HCT116 (cell line): Measurements from ENCODE around the gene IFNL4. TPM values are rescaled to one million over a fixed set of nuclear protein-coding genes. Genes with fewer than 3 reads are reported as not detected.

Experiments
- ATAC-seq: fragments of 200-7000 bp; cut with Tn5 transposase; 2 replicates; pipeline ENCODE4 v1.9.1; 2020; ENCODE audit warnings: mild to moderate bottlenecking, moderate library complexity
- BruUV-seq: library from RNA; stranded (reverse); fragments of 400-500 nt; replicated peaks from 2 replicates; lab custom pipeline; 2021; lab: Mats Ljungman, UMichigan
- CTCF ChIA-PET: fragments of 300-600 bp; sonication (Branson Sonifier 250); formaldehyde crosslinking; loops from one replicate; lab custom pipeline; 2021; ENCODE audit warnings: antibody characterized with exemption; lab: Charles Lee
- POLR2A ChIA-PET: fragments of 300-600, 350-600 bp; sonication (Branson Sonifier 250); formaldehyde crosslinking; loops from one replicate; lab custom pipeline; 2021; ENCODE audit warnings: antibody characterized with exemption; lab: Charles Lee
- RAD21 ChIA-PET, 2 experiments: fragments of 300-600 bp; sonication (Branson Sonifier 250); formaldehyde crosslinking; loops; one replicate each; lab custom pipeline; 2023; ENCODE audit warnings: low total read pairs in 2 of 2; ENCODE audit not compliant: uncharacterized antibody in 2 of 2, unreplicated experiment in 2 of 2, low non-redundant PET in 1 of 2; lab: Charles Lee
- DNase-seq: peaks from one replicate; pipeline ENCODE4 v3.0.0-alpha.2; 2010; ENCODE audit warnings: low read depth, low spot score
- H2AFZ ChIP-seq: fragments of 200-600 bp; shearing (Covaris generic), sonication (generic); 2 replicates; pipeline ENCODE4 v1.6.1; 2017; ENCODE audit warnings: low read depth, mixed run types, mixed read lengths, antibody characterized with exemption, low read length; ENCODE audit not compliant: poor library complexity, severe bottlenecking
- H3K27ac ChIP-seq: 2 replicates; pipeline ENCODE4 v1.5.1; 2012; ENCODE audit warnings: low read depth, low read length
- H3K27me3 ChIP-seq: fragments of 200-600 bp; sonication (generic); 2 replicates; pipeline ENCODE4 v1.6.1; 2016; ENCODE audit warnings: mixed run types, low read length, mixed read lengths; ENCODE audit not compliant: insufficient read depth
- H3K36me3 ChIP-seq, 2 experiments: fragments of 200-500 bp in 1 of 2; fragments of 200-600 bp in 1 of 2; sonication (Bioruptor generic) in 1 of 2; sonication (generic) in 1 of 2; 2 replicates each; pipeline versions ENCODE4 v1.5.1 to v1.6.1; 2014 to 2016; ENCODE audit warnings: low read length in 2 of 2, inconsistent platforms in 1 of 2, mixed read lengths in 1 of 2, mixed run types in 1 of 2; ENCODE audit not compliant: insufficient read depth in 2 of 2, control insufficient read depth in 1 of 2
- H3K4me1 ChIP-seq, 2 experiments: fragments of 200-600 bp in 1 of 2; sonication (generic) in 1 of 2; 2 replicates each; pipeline versions ENCODE4 v1.5.1 to v1.6.1; 2012 to 2017; ENCODE audit warnings: low read length in 2 of 2, inconsistent platforms in 1 of 2, mild to moderate bottlenecking in 1 of 2, mixed read lengths in 1 of 2, mixed run types in 1 of 2, moderate library complexity in 1 of 2; ENCODE audit not compliant: insufficient read depth in 2 of 2, control insufficient read depth in 1 of 2
- H3K4me2 ChIP-seq: fragments of 200-600 bp; sonication (generic); 2 replicates; pipeline ENCODE4 v1.6.1; 2017; ENCODE audit warnings: mixed run types, low read length, mixed read lengths
- H3K4me3 ChIP-seq, 2 experiments: fragments of 200-600 bp in 1 of 2; sonication (generic) in 1 of 2; replicated peaks in 1 of 2; 2 replicates each; pipeline ENCODE4 v1.5.1; 2011 to 2016; ENCODE audit warnings: low read length in 2 of 2, control low read depth in 1 of 2, low read depth in 1 of 2, mild to moderate bottlenecking in 1 of 2, mixed read lengths in 1 of 2, mixed run types in 1 of 2
- H3K79me2 ChIP-seq: fragments of 200-600 bp; sonication (generic); 2 replicates; pipeline ENCODE4 v1.6.1; 2017; ENCODE audit warnings: mild to moderate bottlenecking, mixed run types, low read length, moderate library complexity, mixed read lengths; ENCODE audit not compliant: insufficient read depth
- H3K9ac ChIP-seq: fragments of 200-600 bp; sonication (generic); 2 replicates; pipeline ENCODE4 v1.6.1; 2016; ENCODE audit warnings: low read length, mixed read lengths
- H3K9me2 ChIP-seq: fragments of 200-600 bp; sonication (generic), shearing (Covaris generic); 2 replicates; pipeline ENCODE4 v1.6.1; 2017; ENCODE audit warnings: mixed run types, mild to moderate bottlenecking, moderate library complexity; ENCODE audit not compliant: insufficient read depth
- H3K9me3 ChIP-seq, 2 experiments: fragments of 200-500 bp in 1 of 2; fragments of 200-600 bp in 1 of 2; sonication (Bioruptor generic) in 1 of 2; sonication (generic) in 1 of 2; 2 replicates each; pipeline ENCODE4 v1.6.1; 2014 to 2017; ENCODE audit warnings: low read length in 2 of 2, mixed read lengths in 2 of 2, inconsistent platforms in 1 of 2, low read depth in 1 of 2, mild to moderate bottlenecking in 1 of 2, mixed run types in 1 of 2, moderate library complexity in 1 of 2; ENCODE audit not compliant: control insufficient read depth in 1 of 2, insufficient read depth in 1 of 2
- H4K20me1 ChIP-seq: fragments of 200-600 bp; sonication (generic), shearing (Covaris generic); 2 replicates; pipeline ENCODE4 v1.6.1; 2017; ENCODE audit warnings: mixed run types, mild to moderate bottlenecking, moderate library complexity; ENCODE audit not compliant: insufficient read depth
- CBX3 ChIP-seq: IDR thresholded peaks from 2 replicates; pipeline ENCODE4 v1.6.1; 2012; ENCODE audit warnings: low read depth
- CEBPB ChIP-seq: IDR thresholded peaks from 2 replicates; pipeline ENCODE4 v1.6.1; 2012; ENCODE audit warnings: low read depth
- ELF1 ChIP-seq: IDR thresholded peaks from 2 replicates; pipeline ENCODE4 v1.6.1; 2012; ENCODE audit warnings: low read depth, borderline replicate concordance
- EZH2 ChIP-seq: fragments of 200-600 bp; sonication (generic); IDR thresholded peaks from 2 replicates; pipeline ENCODE4 v1.6.1; 2017; ENCODE audit warnings: antibody characterized with exemption, mixed run types
- EZH2phosphoT487 ChIP-seq: fragments of 200-600 bp; IDR thresholded peaks from 2 replicates; pipeline ENCODE4 v1.6.1; 2018; ENCODE audit warnings: antibody characterized with exemption, borderline replicate concordance
- JUND ChIP-seq: IDR thresholded peaks from 2 replicates; pipeline ENCODE4 v1.6.1; 2012
- RAD21 ChIP-seq: IDR thresholded peaks from 2 replicates; pipeline ENCODE4 v1.6.1; 2012; ENCODE audit warnings: low read depth, mild to moderate bottlenecking
- SIN3A ChIP-seq: IDR thresholded peaks from 2 replicates; pipeline ENCODE4 v1.6.1; 2012; ENCODE audit warnings: low read depth
- TCF7L2 ChIP-seq: IDR thresholded peaks from 2 replicates; pipeline ENCODE4 v1.7.0; 2011; ENCODE audit warnings: borderline replicate concordance, inconsistent platforms; ENCODE audit not compliant: insufficient read depth, insufficient read length; ENCODE audit errors: extremely low read depth
- YY1 ChIP-seq: IDR thresholded peaks from 2 replicates; pipeline ENCODE4 v1.6.1; 2011; ENCODE audit warnings: low read length, low read depth, moderate library complexity, mild to moderate bottlenecking; ENCODE audit not compliant: insufficient replicate concordance; ENCODE audit errors: extremely low read depth
- ZFX ChIP-seq: fragments of 450-650 bp; IDR thresholded peaks from 2 replicates; pipeline ENCODE4 v1.6.1; 2017
- intact Hi-C: fragments of 100-400 bp; cut with micrococcal nuclease; formaldehyde crosslinking; loops from 2 replicates; pipeline ENCODE4 v1.10.0; 2022
- total RNA-seq: library from RNA; stranded (reverse); gene quantifications from one replicate; pipeline ENCODE4 v1.2.1, GENCODE V29; 2021; ENCODE audit not compliant: unreplicated experiment
- TF ChIP-seq, protein P1 (sequence below): IDR thresholded peaks from 2 replicates; pipeline ENCODE4 v1.6.1; 2012; ENCODE audit warnings: low read depth

Gene IFNL4
- total RNA-seq, 1 experiment from 2014 or later, result not detected

DNA sequence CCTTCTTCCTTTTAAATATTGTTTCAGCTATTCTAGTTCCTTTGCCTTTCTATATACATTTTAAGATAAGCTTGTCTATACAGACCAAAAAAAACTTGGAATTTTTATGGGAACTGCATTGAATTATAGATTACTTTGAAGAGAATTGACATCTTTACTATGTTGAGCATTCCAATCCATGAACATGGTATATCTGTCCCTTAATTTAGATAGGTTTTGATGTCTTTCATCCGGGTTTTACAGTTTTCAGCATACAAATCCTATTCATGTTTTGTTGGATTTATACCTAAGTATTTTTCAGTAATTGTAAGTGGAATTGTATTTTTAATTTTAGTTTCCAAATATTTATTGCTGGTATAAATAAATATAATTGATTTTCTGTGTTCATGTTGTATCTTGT is 35.4 kb upstream of the IFNL4 start:
- H3K27ac ChIP-seq, result no peak overlapping the region
- CTCF ChIA-PET, result no interaction called here
- H3K9me2 ChIP-seq, result no peaks in the 10 kb centered on the region
- peaks cover 0 to 8% of the 10 kb centered on the region in 2 experiments; a peak in 1 of 4 replicates for H3K9me3 ChIP-seq
- DNase-seq (no peak), ATAC-seq (no peak)
- TF ChIP-seq, protein P1, sequence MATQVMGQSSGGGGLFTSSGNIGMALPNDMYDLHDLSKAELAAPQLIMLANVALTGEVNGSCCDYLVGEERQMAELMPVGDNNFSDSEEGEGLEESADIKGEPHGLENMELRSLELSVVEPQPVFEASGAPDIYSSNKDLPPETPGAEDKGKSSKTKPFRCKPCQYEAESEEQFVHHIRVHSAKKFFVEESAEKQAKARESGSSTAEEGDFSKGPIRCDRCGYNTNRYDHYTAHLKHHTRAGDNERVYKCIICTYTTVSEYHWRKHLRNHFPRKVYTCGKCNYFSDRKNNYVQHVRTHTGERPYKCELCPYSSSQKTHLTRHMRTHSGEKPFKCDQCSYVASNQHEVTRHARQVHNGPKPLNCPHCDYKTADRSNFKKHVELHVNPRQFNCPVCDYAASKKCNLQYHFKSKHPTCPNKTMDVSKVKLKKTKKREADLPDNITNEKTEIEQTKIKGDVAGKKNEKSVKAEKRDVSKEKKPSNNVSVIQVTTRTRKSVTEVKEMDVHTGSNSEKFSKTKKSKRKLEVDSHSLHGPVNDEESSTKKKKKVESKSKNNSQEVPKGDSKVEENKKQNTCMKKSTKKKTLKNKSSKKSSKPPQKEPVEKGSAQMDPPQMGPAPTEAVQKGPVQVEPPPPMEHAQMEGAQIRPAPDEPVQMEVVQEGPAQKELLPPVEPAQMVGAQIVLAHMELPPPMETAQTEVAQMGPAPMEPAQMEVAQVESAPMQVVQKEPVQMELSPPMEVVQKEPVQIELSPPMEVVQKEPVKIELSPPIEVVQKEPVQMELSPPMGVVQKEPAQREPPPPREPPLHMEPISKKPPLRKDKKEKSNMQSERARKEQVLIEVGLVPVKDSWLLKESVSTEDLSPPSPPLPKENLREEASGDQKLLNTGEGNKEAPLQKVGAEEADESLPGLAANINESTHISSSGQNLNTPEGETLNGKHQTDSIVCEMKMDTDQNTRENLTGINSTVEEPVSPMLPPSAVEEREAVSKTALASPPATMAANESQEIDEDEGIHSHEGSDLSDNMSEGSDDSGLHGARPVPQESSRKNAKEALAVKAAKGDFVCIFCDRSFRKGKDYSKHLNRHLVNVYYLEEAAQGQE, result no peak
- TF ChIP-seq EZH2phosphoT487 (no peak), SIN3A (no peak), JUND (no peak), ELF1 (no peak), CEBPB (no peak), EZH2 (no peak), TCF7L2 (no peak), CBX3 (no peak), RAD21 (no peak), YY1 (no peak), ZFX (no peak)
- TF ChIP-seq, all 23 proteins: peak for 0
- Histone ChIP-seq H3K9ac (no peak overlapping the region), H3K79me2 (no peaks in the 10 kb centered on the region), H3K4me3 (no peak overlapping the region), H3K36me3 (no peaks in the 10 kb centered on the region), H2AFZ (no peak overlapping the region), H3K27me3 (no peaks in the 10 kb centered on the region), H4K20me1 (no peaks in the 10 kb centered on the region), H3K4me1 (no peaks in the 10 kb centered on the region), H3K4me2 (no peak overlapping the region)
- RAD21 ChIA-PET, result no interaction called here
- BruUV-seq, result no TSS peak
- intact Hi-C loops, result no loop called here
- POLR2A ChIA-PET, result no interaction called here
